Measurements from ENCODE around the gene ICA1L.
"Not testable (repeated sequence)": the region's sequence is repeated elsewhere in the genome, so short reads cannot be mapped to it uniquely, and the experiment has no call there.

DNA sequence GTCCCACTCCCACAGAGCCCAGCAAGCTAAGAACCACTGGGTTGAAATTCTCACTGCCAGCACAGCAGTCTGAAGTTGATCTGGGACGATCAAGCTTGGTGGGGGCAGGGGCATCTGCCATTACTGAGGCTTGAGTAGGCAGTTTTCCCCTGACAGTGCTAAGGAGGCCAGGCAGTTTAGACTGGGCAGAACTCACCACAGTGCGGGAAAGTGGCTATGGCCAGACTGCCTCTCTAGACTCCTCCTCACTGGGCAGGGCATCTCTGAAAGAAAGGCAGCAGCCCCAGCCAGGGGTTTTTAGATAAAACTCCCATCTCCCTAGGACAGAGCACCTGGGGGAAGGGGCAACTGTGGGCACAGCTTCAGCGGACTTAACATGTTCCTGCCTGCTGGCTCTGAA, 22.2 kb downstream of the ICA1L start:
- TF ChIP-seq ZNF70 (CRISPR knock-in tag; IDR thresholded peaks at IDR 0.05); ZNF565 (CRISPR knock-in tag; conservative IDR thresholded peaks at IDR 0.05; ENCODE audit: low read depth); CREB5 (CRISPR knock-in tag; IDR thresholded peaks at IDR 0.05; ENCODE audit: low read depth); TOX (CRISPR knock-in tag; IDR thresholded peaks at IDR 0.05; ENCODE audit: borderline replicate concordance); RARB (CRISPR knock-in tag; IDR thresholded peaks at IDR 0.05); CSDC2 (CRISPR knock-in tag; IDR thresholded peaks at IDR 0.05); SNAI2 (CRISPR knock-in tag; IDR thresholded peaks at IDR 0.05); ESRRG (CRISPR knock-in tag; IDR thresholded peaks at IDR 0.05); TCF4 (CRISPR knock-in tag; IDR thresholded peaks at IDR 0.05; ENCODE audit: borderline replicate concordance); ZFP3 (CRISPR knock-in tag; IDR thresholded peaks at IDR 0.05); ZFP30 (CRISPR knock-in tag; IDR thresholded peaks at IDR 0.05): not testable (repeated sequence)
- TF ChIP-seq, protein P1, sequence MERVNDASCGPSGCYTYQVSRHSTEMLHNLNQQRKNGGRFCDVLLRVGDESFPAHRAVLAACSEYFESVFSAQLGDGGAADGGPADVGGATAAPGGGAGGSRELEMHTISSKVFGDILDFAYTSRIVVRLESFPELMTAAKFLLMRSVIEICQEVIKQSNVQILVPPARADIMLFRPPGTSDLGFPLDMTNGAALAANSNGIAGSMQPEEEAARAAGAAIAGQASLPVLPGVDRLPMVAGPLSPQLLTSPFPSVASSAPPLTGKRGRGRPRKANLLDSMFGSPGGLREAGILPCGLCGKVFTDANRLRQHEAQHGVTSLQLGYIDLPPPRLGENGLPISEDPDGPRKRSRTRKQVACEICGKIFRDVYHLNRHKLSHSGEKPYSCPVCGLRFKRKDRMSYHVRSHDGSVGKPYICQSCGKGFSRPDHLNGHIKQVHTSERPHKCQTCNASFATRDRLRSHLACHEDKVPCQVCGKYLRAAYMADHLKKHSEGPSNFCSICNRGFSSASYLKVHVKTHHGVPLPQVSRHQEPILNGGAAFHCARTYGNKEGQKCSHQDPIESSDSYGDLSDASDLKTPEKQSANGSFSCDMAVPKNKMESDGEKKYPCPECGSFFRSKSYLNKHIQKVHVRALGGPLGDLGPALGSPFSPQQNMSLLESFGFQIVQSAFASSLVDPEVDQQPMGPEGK (CRISPR knock-in tag; IDR thresholded peaks at IDR 0.05; ENCODE audit: borderline replicate concordance): not testable (repeated sequence)
- TF ChIP-seq, protein P2, sequence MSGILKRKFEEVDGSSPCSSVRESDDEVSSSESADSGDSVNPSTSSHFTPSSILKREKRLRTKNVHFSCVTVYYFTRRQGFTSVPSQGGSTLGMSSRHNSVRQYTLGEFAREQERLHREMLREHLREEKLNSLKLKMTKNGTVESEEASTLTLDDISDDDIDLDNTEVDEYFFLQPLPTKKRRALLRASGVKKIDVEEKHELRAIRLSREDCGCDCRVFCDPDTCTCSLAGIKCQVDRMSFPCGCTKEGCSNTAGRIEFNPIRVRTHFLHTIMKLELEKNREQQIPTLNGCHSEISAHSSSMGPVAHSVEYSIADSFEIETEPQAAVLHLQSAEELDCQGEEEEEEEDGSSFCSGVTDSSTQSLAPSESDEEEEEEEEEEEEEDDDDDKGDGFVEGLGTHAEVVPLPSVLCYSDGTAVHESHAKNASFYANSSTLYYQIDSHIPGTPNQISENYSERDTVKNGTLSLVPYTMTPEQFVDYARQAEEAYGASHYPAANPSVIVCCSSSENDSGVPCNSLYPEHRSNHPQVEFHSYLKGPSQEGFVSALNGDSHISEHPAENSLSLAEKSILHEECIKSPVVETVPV (CRISPR knock-in tag; IDR thresholded peaks at IDR 0.05): not testable (repeated sequence)

All from SK-N-SH treated with all-trans-retinoic acid at 6 μM for 48 hours (cell line).